Prostate gland (tissue), 2 donors: ENCODE measurements around the gene FBXL7. TPM values are rescaled to one million over a fixed set of nuclear protein-coding genes. Genes with fewer than 3 reads are reported as not detected.

Source experiments
- DNase-seq: peaks from one replicate; pipeline ENCODE4 v3.0.0-alpha.2; 2019; ENCODE audit warnings: low spot score
- H3K27ac ChIP-seq, 2 donors: fragments of 200-600 bp; sonication (generic); 2 replicates each; pipeline ENCODE4 v1.5.1; 2017 to 2019
- H3K27me3 ChIP-seq: fragments of 200-600 bp; sonication (generic); replicated peaks from 2 replicates; pipeline ENCODE4 v1.5.1; 2019; ENCODE audit not compliant: insufficient read depth
- H3K36me3 ChIP-seq, 2 donors: fragments of 200-600 bp; sonication (generic); 1 replicate in 1 of 2; 2 replicates in 1 of 2; pipeline versions ENCODE4 v1.5.1 to v1.8.1; 2017 to 2019
- H3K4me1 ChIP-seq: fragments of 200-600 bp; sonication (generic); replicated peaks from 2 replicates; pipeline ENCODE4 v1.5.1; 2019
- H3K4me3 ChIP-seq, 2 donors: fragments of 200-600 bp; sonication (generic); 2 replicates each; pipeline ENCODE4 v1.5.1; 2017 to 2019
- H3K9me3 ChIP-seq: fragments of 200-600 bp; sonication (generic); 2 replicates; pipeline ENCODE4 v1.5.1; 2017
- CTCF ChIP-seq, 4 experiments: fragments of 200-600 bp in 2 of 4; fragments of 450-650 bp in 2 of 4; sonication (generic) in 2 of 4; IDR thresholded peaks; 1 replicate in 3 of 4; 2 replicates in 1 of 4; pipeline ENCODE4 v1.5.1; 2016 to 2019; ENCODE audit warnings: antibody characterized with exemption in 4 of 4, mild to moderate bottlenecking in 2 of 4, moderate library complexity in 2 of 4
- POLR2A ChIP-seq: fragments of 450-650 bp; IDR thresholded peaks from one replicate; pipeline ENCODE4 v1.6.1; 2016; ENCODE audit warnings: antibody characterized with exemption, mild to moderate bottlenecking
- POLR2AphosphoS5 ChIP-seq: sonication (generic); formaldehyde crosslinking; IDR thresholded peaks from one replicate; pipeline ENCODE4 v1.6.1; 2017; ENCODE audit warnings: antibody characterized with exemption
- WGBS: methylation state at CpG from one replicate; pipeline ENCODE4 v1.1.5; 2018; 5-methylcytosine and 5-hydroxymethylcytosine counted together
- intact Hi-C: fragments of 100-400 bp; cut with DNase I; formaldehyde crosslinking; loops from one replicate; pipeline ENCODE4 v1.14.2; 2022
- total RNA-seq, 2 donors: library from RNA; depleted of rRNA; stranded (reverse); fragments of >200 nt; gene quantifications; one replicate each; pipeline ENCODE4 v1.1.0, GENCODE V29; 2016

Gene FBXL7
- total RNA-seq, 2 donors from 2014 or later = 21.2 to 24.2 TPM

- H3K4me3 ChIP-seq = no peak overlapping the region
- no peak for DNase-seq
- intact Hi-C loops = no loop called here
- H3K36me3 ChIP-seq = no peaks in the 10 kb centered on the region
- no peaks in the 10 kb centered on the region for H3K4me1 ChIP-seq
- H3K27me3 ChIP-seq = no peaks in the 10 kb centered on the region
- no peak for TF ChIP-seq CTCF (IDR thresholded peaks at IDR 0.05)
- TF ChIP-seq POLR2AphosphoS5 = no peak
- TF ChIP-seq POLR2A = no peak
- no peaks in the 10 kb centered on the region for H3K9me3 ChIP-seq
- no peak overlapping the region for H3K27ac ChIP-seq
These were observed 240.4 kb downstream of the FBXL7 start for GRCh38 chr5:15740383-15740782.

- H3K27ac ChIP-seq = no peak overlapping the region
- H3K9me3 ChIP-seq = no peaks in the 10 kb centered on the region
- H3K4me3 ChIP-seq = no peak overlapping the region
- TF ChIP-seq POLR2A = no peak
- TF ChIP-seq CTCF (IDR thresholded peaks at IDR 0.05) = no peak
- no peak for TF ChIP-seq POLR2AphosphoS5
- 73% methylated on average over 5 of the region's 5 CpGs for WGBS
- no peaks in the 10 kb centered on the region for H3K4me1 ChIP-seq
- no peaks in the 10 kb centered on the region for H3K27me3 ChIP-seq
- DNase-seq = no peak
- intact Hi-C loops = no loop called here
- H3K36me3 ChIP-seq = no peaks in the 10 kb centered on the region
These were observed 241.6 kb downstream of the FBXL7 start for GRCh38 chr5:15741591-15741990.

- TF ChIP-seq CTCF (IDR thresholded peaks at IDR 0.05) (no peak), POLR2AphosphoS5 (no peak), POLR2A (no peak)
- Histone ChIP-seq H3K4me3 (no peak overlapping the region), H3K27ac (no peak overlapping the region), H3K36me3 (no peaks in the 10 kb centered on the region), H3K9me3 (no peaks in the 10 kb centered on the region), H3K27me3 (no peaks in the 10 kb centered on the region), H3K4me1 (no peaks in the 10 kb centered on the region)
- WGBS = 80% methylated on average over 2 of the region's 2 CpGs
- no peak for DNase-seq
- intact Hi-C loops = no loop called here
These were observed 246.9 kb downstream of the FBXL7 start for GRCh38 chr5:15746833-15747232.

- TF ChIP-seq POLR2A (no peak), POLR2AphosphoS5 (no peak), CTCF (IDR thresholded peaks at IDR 0.05) (no peak)
- Histone ChIP-seq H3K36me3 (no peaks in the 10 kb centered on the region), H3K4me3 (no peak overlapping the region), H3K4me1 (no peaks in the 10 kb centered on the region), H3K27me3 (no peaks in the 10 kb centered on the region), H3K9me3 (no peaks in the 10 kb centered on the region), H3K27ac (no peak overlapping the region)
- WGBS = 84% methylated on average over 2 of the region's 2 CpGs
- intact Hi-C loops = no loop called here
- no peak for DNase-seq
These were observed 248.3 kb downstream of the FBXL7 start for GRCh38 chr5:15748266-15748665.

GRCh38 chr5:15752663-15753285, 252.8 kb downstream of the FBXL7 start:
- Histone ChIP-seq H3K9me3 (no peaks in the 10 kb centered on the region), H3K4me3 (no peak overlapping the region), H3K27me3 (no peaks in the 10 kb centered on the region), H3K36me3 (no peaks in the 10 kb centered on the region), H3K27ac (no peak overlapping the region), H3K4me1 (no peaks in the 10 kb centered on the region)
- intact Hi-C loops = no loop called here
- TF ChIP-seq CTCF (IDR thresholded peaks at IDR 0.05) = no peak
- no peak for TF ChIP-seq POLR2A
- TF ChIP-seq POLR2AphosphoS5 = no peak
- DNase-seq = no peak
- 60% methylated on average over 10 of the region's 10 CpGs for WGBS
